ENCODE data around the gene SRI.

GRCh38 chr7:88156356-88156755 is 63.5 kb downstream of the SRI start:
- TF ChIP-seq CTCF (IDR thresholded peaks at IDR 0.05 in 4 of 5, conservative IDR thresholded peaks at IDR 0.05 in 1 of 5) (no peak), POLR2A (IDR thresholded peaks at IDR 0.05) (no peak)

Data from gastrocnemius medialis (tissue), 4 donors.